Activated T-helper 1 cell treated with anti-CD3 and anti-CD28 coated beads, Interleukin-12 subunit alpha, Interleukin-12 subunit beta, Interleukin-2, Interleukin-4 antibody, amounts not matched to agents 30 ng/mL and 10 ng/mL and 1 ng/mL, durations not matched to agents 14 hours and 24 hours and 36 hours (primary cell): ENCODE results near the gene BBS7. TPM values are rescaled to one million over a fixed set of nuclear protein-coding genes. Genes with fewer than 3 reads are reported as not detected.

Experiments
- DNase-seq: peaks from one replicate; pipeline ENCODE4 v3.0.0; 2021; ENCODE audit warnings: low spot score
- H3K27ac Mint-ChIP-seq: one replicate; pipeline ENCODE4 v1.8.0; 2021; ENCODE audit warnings: mild to moderate bottlenecking, mixed read lengths
- H3K27me3 Mint-ChIP-seq: one replicate; pipeline ENCODE4 v1.8.0; 2022; ENCODE audit warnings: mild to moderate bottlenecking, moderate library complexity, mixed read lengths; ENCODE audit not compliant: insufficient read depth
- H3K36me3 Mint-ChIP-seq: one replicate; pipeline ENCODE4 v1.8.0; 2021; ENCODE audit warnings: low read depth, mixed read lengths
- H3K4me1 Mint-ChIP-seq: one replicate; pipeline ENCODE4 v1.8.0; 2021; ENCODE audit warnings: low read depth, mixed read lengths
- H3K4me3 Mint-ChIP-seq: one replicate; pipeline ENCODE4 v1.8.0; 2021; ENCODE audit warnings: mild to moderate bottlenecking, moderate library complexity, mixed read lengths
- H3K9me3 Mint-ChIP-seq: one replicate; pipeline ENCODE4 v1.8.0; 2021; ENCODE audit warnings: mixed read lengths
- intact Hi-C: fragments of 100-400 bp; cut with micrococcal nuclease; formaldehyde crosslinking; loops from one replicate; pipeline ENCODE4 v1.15.1; 2024
- total RNA-seq: library from RNA; stranded (reverse); gene quantifications from 2 replicates; pipeline ENCODE4 v1.2.3, GENCODE V29; 2022

The BBS7 gene
- total RNA-seq, 1 donor from 2014 or later = 20.2 TPM

- peaks cover 62% of the 10 kb centered on the region for H3K4me1 Mint-ChIP-seq
- H3K36me3 Mint-ChIP-seq = peaks cover 17% of the 10 kb centered on the region
- intact Hi-C loops = loop anchor here (2.0 to 5.0 kb wide), 2 partner anchors 353 to 663 kb away; partner anchors contain the start of gene BLTP1
- no peaks in the 10 kb centered on the region for H3K27me3 Mint-ChIP-seq
- no peaks in the 10 kb centered on the region for H3K9me3 Mint-ChIP-seq
- no peak for DNase-seq
- peak overlapping the region; percentile 97 for H3K27ac Mint-ChIP-seq
- H3K4me3 Mint-ChIP-seq = peak overlapping the region; percentile 90
These were observed 70.3 kb downstream of the BBS7 start for GRCh38 chr4:121799867-121800501.

- Mint-ChIP-seq H3K27ac (peak overlapping the region; percentile 36), H3K36me3 (peaks cover 12% of the 10 kb centered on the region), H3K4me1 (peaks cover 63% of the 10 kb centered on the region), H3K27me3 (no peaks in the 10 kb centered on the region), H3K9me3 (no peaks in the 10 kb centered on the region), H3K4me3 (peak overlapping the region; percentile 90)
- DNase-seq = no peak
- intact Hi-C loops = loop anchor here (5.0 kb wide), 1 partner anchor 662 kb away; no protein-coding TSS in a partner anchor
These were observed 71.0 kb downstream of the BBS7 start for GRCh38 chr4:121799208-121799823.

GRCh38 chr4:121796283-121796682 lies 74.0 kb downstream of the BBS7 start:
- no peak overlapping the region for H3K27ac Mint-ChIP-seq
- H3K9me3 Mint-ChIP-seq = no peaks in the 10 kb centered on the region
- no peak for DNase-seq
- H3K27me3 Mint-ChIP-seq = no peaks in the 10 kb centered on the region
- H3K4me3 Mint-ChIP-seq = no peak overlapping the region
- intact Hi-C loops = loop anchor here (5.0 kb wide), 1 partner anchor 659 kb away; no protein-coding TSS in a partner anchor
- H3K36me3 Mint-ChIP-seq = peaks cover 2% of the 10 kb centered on the region
- H3K4me1 Mint-ChIP-seq = peaks cover 47% of the 10 kb centered on the region

- intact Hi-C loops = loop anchor here (5.0 kb wide), 1 partner anchor 657 kb away; no protein-coding TSS in a partner anchor
- Mint-ChIP-seq H3K9me3 (no peaks in the 10 kb centered on the region), H3K36me3 (no peaks in the 10 kb centered on the region), H3K4me1 (peaks cover 40% of the 10 kb centered on the region), H3K27me3 (no peaks in the 10 kb centered on the region), H3K4me3 (no peak overlapping the region), H3K27ac (no peak overlapping the region)
- no peak for DNase-seq
These were observed 75.6 kb downstream of the BBS7 start for GRCh38 chr4:121794505-121795188.

GRCh38 chr4:121792966-121793365 lies 77.3 kb downstream of the BBS7 start:
- peaks cover 3% of the 10 kb centered on the region for H3K36me3 Mint-ChIP-seq
- intact Hi-C loops = no loop called here
- H3K27ac Mint-ChIP-seq = no peak overlapping the region
- H3K4me1 Mint-ChIP-seq = peaks cover 48% of the 10 kb centered on the region
- H3K4me3 Mint-ChIP-seq = no peak overlapping the region
- H3K9me3 Mint-ChIP-seq = no peaks in the 10 kb centered on the region
- no peaks in the 10 kb centered on the region for H3K27me3 Mint-ChIP-seq
- no peak for DNase-seq

GRCh38 chr4:121791481-121791880 lies 78.8 kb downstream of the BBS7 start:
- DNase-seq = no peak
- no peak overlapping the region for H3K27ac Mint-ChIP-seq
- peaks cover 3% of the 10 kb centered on the region for H3K36me3 Mint-ChIP-seq
- intact Hi-C loops = no loop called here
- H3K9me3 Mint-ChIP-seq = no peaks in the 10 kb centered on the region
- no peaks in the 10 kb centered on the region for H3K27me3 Mint-ChIP-seq
- H3K4me1 Mint-ChIP-seq = peaks cover 51% of the 10 kb centered on the region
- no peak overlapping the region for H3K4me3 Mint-ChIP-seq

GRCh38 chr4:121790976-121791375 lies 79.3 kb downstream of the BBS7 start:
- Mint-ChIP-seq H3K27me3 (no peaks in the 10 kb centered on the region), H3K4me3 (no peak overlapping the region), H3K27ac (no peak overlapping the region), H3K36me3 (peaks cover 3% of the 10 kb centered on the region), H3K4me1 (peaks cover 46% of the 10 kb centered on the region), H3K9me3 (no peaks in the 10 kb centered on the region)
- intact Hi-C loops = no loop called here
- DNase-seq = no peak

GRCh38 chr4:121789960-121790829 lies 80.1 kb downstream of the BBS7 start:
- peaks cover 3% of the 10 kb centered on the region for H3K36me3 Mint-ChIP-seq
- no peaks in the 10 kb centered on the region for H3K9me3 Mint-ChIP-seq
- H3K27me3 Mint-ChIP-seq = peaks cover 2% of the 10 kb centered on the region
- H3K27ac Mint-ChIP-seq = no peak overlapping the region
- no peak for DNase-seq
- intact Hi-C loops = no loop called here
- H3K4me1 Mint-ChIP-seq = peaks cover 38% of the 10 kb centered on the region
- no peak overlapping the region for H3K4me3 Mint-ChIP-seq

GRCh38 chr4:121789455-121789854 lies 80.8 kb downstream of the BBS7 start:
- Mint-ChIP-seq H3K4me1 (peaks cover 32% of the 10 kb centered on the region), H3K9me3 (no peaks in the 10 kb centered on the region), H3K4me3 (no peak overlapping the region), H3K27ac (peak overlapping the region; percentile 63), H3K27me3 (peaks cover 5% of the 10 kb centered on the region), H3K36me3 (peaks cover 3% of the 10 kb centered on the region)
- DNase-seq = no peak
- intact Hi-C loops = no loop called here

GRCh38 chr4:121788896-121789295 lies 81.4 kb downstream of the BBS7 start:
- intact Hi-C loops = no loop called here
- peaks cover 9% of the 10 kb centered on the region for H3K27me3 Mint-ChIP-seq
- peaks cover 30% of the 10 kb centered on the region for H3K4me1 Mint-ChIP-seq
- H3K27ac Mint-ChIP-seq = peak overlapping the region; percentile 43
- peaks cover 3% of the 10 kb centered on the region for H3K36me3 Mint-ChIP-seq
- H3K9me3 Mint-ChIP-seq = no peaks in the 10 kb centered on the region
- H3K4me3 Mint-ChIP-seq = no peak overlapping the region
- DNase-seq = no peak

- no peak for DNase-seq
- no peaks in the 10 kb centered on the region for H3K9me3 Mint-ChIP-seq
- no peak overlapping the region for H3K4me3 Mint-ChIP-seq
- H3K36me3 Mint-ChIP-seq = peaks cover 3% of the 10 kb centered on the region
- no peak overlapping the region for H3K27ac Mint-ChIP-seq
- H3K27me3 Mint-ChIP-seq = peaks cover 19% of the 10 kb centered on the region
- intact Hi-C loops = no loop called here
- H3K4me1 Mint-ChIP-seq = peaks cover 30% of the 10 kb centered on the region
These were observed 84.1 kb downstream of the BBS7 start for GRCh38 chr4:121786221-121786620.

GRCh38 chr4:121785479-121785878 lies 84.8 kb downstream of the BBS7 start:
- H3K27ac Mint-ChIP-seq = no peak overlapping the region
- no peak for DNase-seq
- H3K9me3 Mint-ChIP-seq = no peaks in the 10 kb centered on the region
- peaks cover 24% of the 10 kb centered on the region for H3K27me3 Mint-ChIP-seq
- H3K4me1 Mint-ChIP-seq = peaks cover 27% of the 10 kb centered on the region
- H3K4me3 Mint-ChIP-seq = no peak overlapping the region
- intact Hi-C loops = no loop called here
- H3K36me3 Mint-ChIP-seq = peaks cover 3% of the 10 kb centered on the region
